ENCODE measurements around the gene ITPR1. TPM values are rescaled to one million over a fixed set of nuclear protein-coding genes. Genes with fewer than 3 reads are reported as not detected.

ITPR1 gene
- total RNA-seq, 1 experiment from 2014 or later: 8.7 TPM

GRCh38 chr3:4758249-4758860, 265.2 kb downstream of the ITPR1 start:
- in situ Hi-C loops (cut with HindIII; ENCODE audit: low pct_unique_long_range_greater_than_20kb, low sequenced_read_pairs) (no loop called here), intact Hi-C loops (cut with micrococcal nuclease; ENCODE audit: unreplicated experiment) (no loop called here)

DNA sequence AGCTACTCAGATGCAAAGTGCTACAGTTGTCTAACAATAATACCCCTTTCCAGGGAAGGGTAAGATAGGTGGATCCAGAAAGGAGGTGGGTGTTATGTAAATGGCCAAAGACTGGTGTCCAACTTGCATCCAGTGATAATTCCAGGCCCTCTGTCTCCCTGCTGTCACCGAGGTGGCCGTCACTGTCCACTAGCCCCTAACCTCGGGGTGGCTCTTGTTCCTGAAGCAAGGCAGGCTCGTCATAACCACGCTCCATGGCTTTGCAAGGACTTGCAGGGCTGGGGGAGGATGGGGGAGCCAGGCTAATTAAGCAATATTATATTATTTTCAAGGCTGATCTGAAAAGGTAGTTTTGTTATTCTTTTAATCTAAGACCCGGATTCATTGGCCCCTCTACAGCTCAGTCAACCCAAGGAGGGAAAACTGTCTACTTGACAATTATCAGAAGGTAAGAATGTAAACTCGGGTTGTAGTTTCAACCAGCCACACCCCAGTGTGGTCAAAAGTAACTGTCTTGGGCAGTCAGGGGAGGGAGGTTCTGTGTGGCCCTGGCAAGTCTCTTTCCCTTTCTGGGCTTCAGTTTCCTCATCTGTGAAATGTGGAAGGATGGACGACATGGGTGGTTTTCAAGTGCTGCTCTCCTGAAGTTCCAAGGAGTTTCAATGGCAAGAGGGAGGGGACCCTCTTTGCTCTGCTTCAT, 266.0 kb downstream of the ITPR1 start:
- ATAC-seq: no peak

More at GRCh38 chr3:4758249-4758860, 265.2 kb downstream of the ITPR1 start:
- H3K4me3 ChIP-seq (ENCODE audit: low read depth in 2 of 2, low read length in 2 of 2): no peak overlapping the region
- H3K36me3 ChIP-seq (ENCODE audit: control insufficient read depth, insufficient read depth, low read length): no peaks in the 10 kb centered on the region
- ATAC-seq (no peak), DNase-seq (ENCODE audit: low read depth, low spot score) (no peak)
- H3K9me3 ChIP-seq (ENCODE audit: control insufficient read depth, insufficient read depth, low read depth, low read length): no peaks in the 10 kb centered on the region
- H3K27ac ChIP-seq (ENCODE audit: low read length): no peak overlapping the region
- POLR2A ChIA-PET: no interaction called here
- no TSS peak for BruUV-seq (replicated peaks)
- CTCF ChIA-PET: no interaction called here
- no peaks in the 10 kb centered on the region for H3K4me1 ChIP-seq (ENCODE audit: control insufficient read depth, insufficient read depth, low read length)
- no peaks in the 10 kb centered on the region for H3K27me3 ChIP-seq (ENCODE audit: control insufficient read depth, insufficient read depth, low read length)
- TF ChIP-seq SIN3A (IDR thresholded peaks at IDR 0.05; ENCODE audit: borderline replicate concordance, insufficient read depth, low read depth, low read length) (no peak), CTCF (IDR thresholded peaks at IDR 0.05) (no peak), REST (IDR thresholded peaks at IDR 0.05; ENCODE audit: insufficient read depth in 1 of 2, low read depth in 2 of 2, low read length in 1 of 2) (no peak), POLR2AphosphoS5 (IDR thresholded peaks at IDR 0.05; ENCODE audit: low read depth, low read length) (no peak), TCF7L2 (IDR thresholded peaks at IDR 0.05; ENCODE audit: low read depth, low read length) (no peak)

More for the DNA sequence above, 266.0 kb downstream of the ITPR1 start:
- Histone ChIP-seq H3K9me3 (ENCODE audit: control insufficient read depth, insufficient read depth, low read depth, low read length) (no peaks in the 10 kb centered on the region), H3K4me3 (ENCODE audit: low read depth in 2 of 2, low read length in 2 of 2) (no peak overlapping the region), H3K36me3 (ENCODE audit: control insufficient read depth, insufficient read depth, low read length) (no peaks in the 10 kb centered on the region), H3K27ac (ENCODE audit: low read length) (no peak overlapping the region), H3K4me1 (ENCODE audit: control insufficient read depth, insufficient read depth, low read length) (no peaks in the 10 kb centered on the region), H3K27me3 (ENCODE audit: control insufficient read depth, insufficient read depth, low read length) (no peaks in the 10 kb centered on the region)
- intact Hi-C loops (cut with micrococcal nuclease; ENCODE audit: unreplicated experiment): no loop called here
- no TSS peak for BruUV-seq (replicated peaks)
- in situ Hi-C loops (cut with HindIII; ENCODE audit: low pct_unique_long_range_greater_than_20kb, low sequenced_read_pairs): no loop called here
- TF ChIP-seq SIN3A (IDR thresholded peaks at IDR 0.05; ENCODE audit: borderline replicate concordance, insufficient read depth, low read depth, low read length): no peak
- TF ChIP-seq REST (IDR thresholded peaks at IDR 0.05; ENCODE audit: insufficient read depth in 1 of 2, low read depth in 2 of 2, low read length in 1 of 2): no peak
- TF ChIP-seq POLR2AphosphoS5 (IDR thresholded peaks at IDR 0.05; ENCODE audit: low read depth, low read length): no peak
- TF ChIP-seq TCF7L2 (IDR thresholded peaks at IDR 0.05; ENCODE audit: low read depth, low read length): no peak
- TF ChIP-seq CTCF (IDR thresholded peaks at IDR 0.05): no peak
- DNase-seq (ENCODE audit: low read depth, low spot score): no peak
- ChIA-PET POLR2A (no interaction called here), CTCF (no interaction called here)

All from Panc1 (cell line).